Activated T-helper 1 cell treated with anti-CD3 and anti-CD28 coated beads, Interleukin-12 subunit alpha, Interleukin-12 subunit beta, Interleukin-2, Interleukin-4 antibody, amounts not matched to agents 30 ng/mL and 10 ng/mL and 1 ng/mL, durations not matched to agents 14 hours and 24 hours and 36 hours (primary cell): ENCODE data around the gene NEMP2. TPM values are rescaled to one million over a fixed set of nuclear protein-coding genes. Genes with fewer than 3 reads are reported as not detected.
A peak's percentile ranks its signal among the peaks of the same experiment; 100 is the strongest.

Experiments
- DNase-seq: peaks from one replicate; pipeline ENCODE4 v3.0.0; 2021; ENCODE audit warnings: low spot score
- H3K27ac Mint-ChIP-seq: one replicate; pipeline ENCODE4 v1.8.0; 2021; ENCODE audit warnings: mild to moderate bottlenecking, mixed read lengths
- H3K27me3 Mint-ChIP-seq: one replicate; pipeline ENCODE4 v1.8.0; 2022; ENCODE audit warnings: mild to moderate bottlenecking, moderate library complexity, mixed read lengths; ENCODE audit not compliant: insufficient read depth
- H3K36me3 Mint-ChIP-seq: one replicate; pipeline ENCODE4 v1.8.0; 2021; ENCODE audit warnings: low read depth, mixed read lengths
- H3K4me1 Mint-ChIP-seq: one replicate; pipeline ENCODE4 v1.8.0; 2021; ENCODE audit warnings: low read depth, mixed read lengths
- H3K4me3 Mint-ChIP-seq: one replicate; pipeline ENCODE4 v1.8.0; 2021; ENCODE audit warnings: mild to moderate bottlenecking, moderate library complexity, mixed read lengths
- H3K9me3 Mint-ChIP-seq: one replicate; pipeline ENCODE4 v1.8.0; 2021; ENCODE audit warnings: mixed read lengths
- intact Hi-C: fragments of 100-400 bp; cut with micrococcal nuclease; formaldehyde crosslinking; loops from one replicate; pipeline ENCODE4 v1.15.1; 2024
- total RNA-seq: library from RNA; stranded (reverse); gene quantifications from 2 replicates; pipeline ENCODE4 v1.2.3, GENCODE V29; 2022

The NEMP2 gene
- total RNA-seq, 1 donor from 2014 or later, result 13.6 TPM

GRCh38 chr2:190546734-190547133, 12.2 kb upstream of the NEMP2 start:
- H3K4me3 Mint-ChIP-seq, result no peak overlapping the region
- H3K36me3 Mint-ChIP-seq, result peaks cover 13% of the 10 kb centered on the region
- H3K27me3 Mint-ChIP-seq, result no peaks in the 10 kb centered on the region
- H3K27ac Mint-ChIP-seq, result no peak overlapping the region
- DNase-seq, result no peak
- H3K9me3 Mint-ChIP-seq, result peaks cover 14% of the 10 kb centered on the region
- H3K4me1 Mint-ChIP-seq, result peaks cover 16% of the 10 kb centered on the region
- intact Hi-C loops, result no loop called here

- Mint-ChIP-seq H3K9me3 (peaks cover 22% of the 10 kb centered on the region), H3K36me3 (peaks cover 18% of the 10 kb centered on the region), H3K4me3 (no peak overlapping the region), H3K4me1 (peaks cover 10% of the 10 kb centered on the region), H3K27ac (no peak overlapping the region), H3K27me3 (no peaks in the 10 kb centered on the region)
- intact Hi-C loops, result no loop called here
- DNase-seq, result no peak
Measured at GRCh38 chr2:190545555-190546385, 11.2 kb upstream of the NEMP2 start.

GRCh38 chr2:190545093-190545492, 10.6 kb upstream of the NEMP2 start:
- peaks cover 22% of the 10 kb centered on the region for H3K36me3 Mint-ChIP-seq
- H3K27ac Mint-ChIP-seq, result no peak overlapping the region
- intact Hi-C loops, result no loop called here
- no peak for DNase-seq
- H3K4me3 Mint-ChIP-seq, result no peak overlapping the region
- no peaks in the 10 kb centered on the region for H3K27me3 Mint-ChIP-seq
- peaks cover 28% of the 10 kb centered on the region for H3K9me3 Mint-ChIP-seq
- H3K4me1 Mint-ChIP-seq, result peaks cover 4% of the 10 kb centered on the region

GRCh38 chr2:190540048-190540447, 5.5 kb upstream of the NEMP2 start:
- Mint-ChIP-seq H3K4me3 (no peak overlapping the region), H3K27ac (no peak overlapping the region), H3K36me3 (peaks cover 48% of the 10 kb centered on the region), H3K9me3 (peaks cover 64% of the 10 kb centered on the region), H3K4me1 (peaks cover 15% of the 10 kb centered on the region), H3K27me3 (no peaks in the 10 kb centered on the region)
- intact Hi-C loops, result no loop called here
- DNase-seq, result no peak

- Mint-ChIP-seq H3K4me1 (peaks cover 25% of the 10 kb centered on the region), H3K27ac (no peak overlapping the region), H3K9me3 (peaks cover 64% of the 10 kb centered on the region), H3K4me3 (no peak overlapping the region), H3K36me3 (peaks cover 48% of the 10 kb centered on the region), H3K27me3 (no peaks in the 10 kb centered on the region)
- DNase-seq, result no peak
- intact Hi-C loops, result loop anchor here (5.0 to 10.0 kb wide), 3 partner anchors 753 to 1139 kb away; partner anchors contain the start of genes NABP1, ORMDL1, PMS1 and WDR75
Measured at GRCh38 chr2:190538201-190538600, 3.7 kb upstream of the NEMP2 start.

GRCh38 chr2:190537765-190538164, 3.2 kb upstream of the NEMP2 start:
- Mint-ChIP-seq H3K4me3 (no peak overlapping the region), H3K9me3 (peaks cover 60% of the 10 kb centered on the region), H3K27ac (no peak overlapping the region), H3K27me3 (no peaks in the 10 kb centered on the region), H3K4me1 (peaks cover 26% of the 10 kb centered on the region), H3K36me3 (peaks cover 47% of the 10 kb centered on the region)
- no peak for DNase-seq
- intact Hi-C loops, result loop anchor here (5.0 to 10.0 kb wide), 3 partner anchors 753 to 1140 kb away; partner anchors contain the start of genes NABP1, ORMDL1, PMS1 and WDR75

- Mint-ChIP-seq H3K36me3 (peaks cover 34% of the 10 kb centered on the region), H3K27ac (peak overlapping the region; percentile 71), H3K4me3 (peak overlapping the region; percentile 87), H3K27me3 (no peaks in the 10 kb centered on the region), H3K4me1 (peaks cover 46% of the 10 kb centered on the region), H3K9me3 (peaks cover 40% of the 10 kb centered on the region)
- intact Hi-C loops, result loop anchor here (1.0 to 10.0 kb wide), 5 partner anchors 17 to 1142 kb away; partner anchors contain the start of genes GLS, NABP1, ORMDL1 and PMS1
- DNase-seq, result no peak
Measured at GRCh38 chr2:190535586-190535985, 1.1 kb upstream of the NEMP2 start.

GRCh38 chr2:190535121-190535439, 558 bp upstream of the NEMP2 start:
- Mint-ChIP-seq H3K9me3 (peaks cover 35% of the 10 kb centered on the region), H3K36me3 (peaks cover 30% of the 10 kb centered on the region), H3K27ac (peak overlapping the region; percentile 87), H3K4me1 (peaks cover 52% of the 10 kb centered on the region), H3K4me3 (peak overlapping the region; percentile 87), H3K27me3 (no peaks in the 10 kb centered on the region)
- DNase-seq, result no peak
- intact Hi-C loops, result loop anchor here (1.0 to 10.0 kb wide), 5 partner anchors 17 to 1142 kb away; partner anchors contain the start of genes GLS, NABP1, ORMDL1 and PMS1

GRCh38 chr2:190533968-190534309, 583 bp downstream of the NEMP2 start:
- no peaks in the 10 kb centered on the region for H3K27me3 Mint-ChIP-seq
- peak; percentile 45 for DNase-seq
- peaks cover 63% of the 10 kb centered on the region for H3K4me1 Mint-ChIP-seq
- peak overlapping the region; percentile 99 for H3K27ac Mint-ChIP-seq
- H3K4me3 Mint-ChIP-seq, result peak overlapping the region; percentile 95
- peaks cover 26% of the 10 kb centered on the region for H3K9me3 Mint-ChIP-seq
- peaks cover 22% of the 10 kb centered on the region for H3K36me3 Mint-ChIP-seq
- intact Hi-C loops, result loop anchor here (1.0 to 10.0 kb wide), 12 partner anchors 19 to 1089 kb away; partner anchors contain the start of genes ASNSD1, GLS, HIBCH and MFSD6

- peak overlapping the region; percentile 99 for H3K27ac Mint-ChIP-seq
- no peak for DNase-seq
- H3K9me3 Mint-ChIP-seq, result peaks cover 20% of the 10 kb centered on the region
- intact Hi-C loops, result loop anchor here (1.0 to 10.0 kb wide), 6 partner anchors 18 to 1089 kb away; partner anchors contain the start of genes ASNSD1, ORMDL1, PMS1 and STAT1
- peaks cover 67% of the 10 kb centered on the region for H3K4me1 Mint-ChIP-seq
- no peaks in the 10 kb centered on the region for H3K27me3 Mint-ChIP-seq
- peak overlapping the region; percentile 95 for H3K4me3 Mint-ChIP-seq
- peaks cover 18% of the 10 kb centered on the region for H3K36me3 Mint-ChIP-seq
Measured at GRCh38 chr2:190533175-190533967, 1.2 kb downstream of the NEMP2 start.

GRCh38 chr2:190532581-190532980, 1.9 kb downstream of the NEMP2 start:
- Mint-ChIP-seq H3K9me3 (peaks cover 12% of the 10 kb centered on the region), H3K4me1 (peaks cover 67% of the 10 kb centered on the region), H3K4me3 (peak overlapping the region; percentile 95), H3K27ac (peak overlapping the region; percentile 16), H3K27me3 (no peaks in the 10 kb centered on the region), H3K36me3 (peaks cover 19% of the 10 kb centered on the region)
- no peak for DNase-seq
- intact Hi-C loops, result loop anchor here (5.0 to 10.0 kb wide), 5 partner anchors 275 to 1088 kb away; partner anchors contain the start of genes ASNSD1, ORMDL1, PMS1 and STAT1

- Mint-ChIP-seq H3K27ac (peak overlapping the region; percentile 27), H3K4me1 (peaks cover 63% of the 10 kb centered on the region), H3K27me3 (no peaks in the 10 kb centered on the region), H3K4me3 (no peak overlapping the region), H3K9me3 (no peaks in the 10 kb centered on the region), H3K36me3 (peaks cover 12% of the 10 kb centered on the region)
- intact Hi-C loops, result loop anchor here (5.0 to 10.0 kb wide), 5 partner anchors 277 to 1086 kb away; partner anchors contain the start of genes ASNSD1, ORMDL1, PMS1 and STAT1
- DNase-seq, result no peak
Measured at GRCh38 chr2:190530248-190530900, 4.1 kb downstream of the NEMP2 start.
